Liver (tissue), 9 donors: Measurements from ENCODE around the gene GPR141. TPM values are rescaled to one million over a fixed set of nuclear protein-coding genes. Genes with fewer than 3 reads are reported as not detected.

ENCODE experiments used
- DNase-seq: peaks from one replicate; pipeline ENCODE4 v3.0.0-alpha.2; 2017; ENCODE audit warnings: low spot score
- H3K27ac ChIP-seq, 2 donors: one replicate each; pipeline ENCODE4 v1.7.0; 2013; ENCODE audit warnings: inconsistent platforms in 2 of 2, low read length in 2 of 2, control low read depth in 1 of 2, low read depth in 1 of 2, mild to moderate bottlenecking in 1 of 2
- H3K27me3 ChIP-seq, 4 donors: one replicate each; pipeline versions ENCODE4 v1.6.1 to v1.7.0; 2013; ENCODE audit warnings: low read length in 3 of 4, inconsistent platforms in 1 of 4, mild to moderate bottlenecking in 1 of 4, moderate library complexity in 1 of 4; ENCODE audit not compliant: control insufficient read depth in 4 of 4, insufficient read depth in 4 of 4
- H3K36me3 ChIP-seq, 4 donors: one replicate each; pipeline versions ENCODE4 v1.6.1 to v1.7.0; 2013; ENCODE audit warnings: low read length in 3 of 4, mild to moderate bottlenecking in 3 of 4, low read depth in 1 of 4, moderate library complexity in 1 of 4; ENCODE audit not compliant: control insufficient read depth in 4 of 4, insufficient read depth in 3 of 4
- H3K4me1 ChIP-seq, 4 donors: one replicate each; pipeline versions ENCODE4 v1.6.1 to v1.7.0; 2013; ENCODE audit warnings: low read length in 3 of 4, mild to moderate bottlenecking in 3 of 4, moderate library complexity in 1 of 4; ENCODE audit not compliant: control insufficient read depth in 4 of 4, insufficient read depth in 4 of 4
- H3K4me3 ChIP-seq, 3 donors: one replicate each; pipeline versions ENCODE4 v1.6.1 to v1.7.0; 2013; ENCODE audit warnings: low read length in 3 of 3, control low read depth in 1 of 3, low read depth in 1 of 3, mild to moderate bottlenecking in 1 of 3
- H3K9ac ChIP-seq, 2 donors: one replicate each; pipeline ENCODE4 v1.7.0; 2013; ENCODE audit warnings: low read length in 2 of 2, mild to moderate bottlenecking in 2 of 2, moderate library complexity in 2 of 2, control low read depth in 1 of 2, low read depth in 1 of 2
- H3K9me3 ChIP-seq, 4 donors: one replicate each; pipeline versions ENCODE4 v1.6.1 to v1.7.0; 2013; ENCODE audit warnings: low read length in 3 of 4; ENCODE audit not compliant: control insufficient read depth in 4 of 4
- EGR1 ChIP-seq, 2 donors: IDR thresholded peaks; 2 replicates each; pipeline ENCODE4 v1.6.1; 2016 to 2018; ENCODE audit warnings: antibody characterized with exemption in 2 of 2, low read depth in 2 of 2
- FOXA1 ChIP-seq: IDR thresholded peaks from 2 replicates; pipeline ENCODE4 v1.6.1; 2016; ENCODE audit warnings: antibody characterized with exemption
- FOXA2 ChIP-seq: IDR thresholded peaks from 2 replicates; pipeline ENCODE4 v1.6.1; 2016; ENCODE audit warnings: antibody characterized with exemption
- GABPA ChIP-seq, 2 donors: IDR thresholded peaks in 1 of 2; conservative IDR thresholded peaks in 1 of 2; 2 replicates each; pipeline ENCODE4 v1.6.1; 2016; ENCODE audit warnings: antibody characterized with exemption in 2 of 2, mild to moderate bottlenecking in 1 of 2, moderate library complexity in 1 of 2
- HNF4A ChIP-seq, 2 donors: conservative IDR thresholded peaks; 2 replicates each; pipeline ENCODE4 v1.6.1; 2016; ENCODE audit warnings: antibody characterized with exemption in 2 of 2, mild to moderate bottlenecking in 2 of 2
- HNF4G ChIP-seq: IDR thresholded peaks from 2 replicates; pipeline ENCODE4 v1.6.1; 2016; ENCODE audit warnings: antibody characterized with exemption
- JUND ChIP-seq, 2 donors: IDR thresholded peaks; 2 replicates each; pipeline ENCODE4 v1.6.1; 2016; ENCODE audit warnings: antibody characterized with exemption in 2 of 2
- NR2F2 ChIP-seq: IDR thresholded peaks from 2 replicates; pipeline ENCODE4 v1.6.1; 2016; ENCODE audit warnings: antibody characterized with exemption
- RAD21 ChIP-seq, 2 donors: IDR thresholded peaks; 2 replicates each; pipeline ENCODE4 v1.6.1; 2016; ENCODE audit warnings: antibody characterized with exemption in 2 of 2, mild to moderate bottlenecking in 2 of 2
- RXRA ChIP-seq, 2 donors: IDR thresholded peaks; 2 replicates each; pipeline ENCODE4 v1.6.1; 2017 to 2018; ENCODE audit warnings: antibody characterized with exemption in 2 of 2, mild to moderate bottlenecking in 1 of 2
- SP1 ChIP-seq: IDR thresholded peaks from 2 replicates; pipeline ENCODE4 v1.6.1; 2018; ENCODE audit warnings: antibody characterized with exemption, mild to moderate bottlenecking
- TAF1 ChIP-seq: conservative IDR thresholded peaks from 2 replicates; pipeline ENCODE4 v1.6.1; 2016; ENCODE audit warnings: antibody characterized with exemption, mild to moderate bottlenecking
- YY1 ChIP-seq: IDR thresholded peaks from 2 replicates; pipeline ENCODE4 v1.6.1; 2016; ENCODE audit warnings: antibody characterized with exemption, mild to moderate bottlenecking
- WGBS: extraction: QIAGEN DNeasy Blood & Tissue Kit; methylation state at CpG from one replicate; pipeline ENCODE4 v1.1.7; 2013; 5-methylcytosine and 5-hydroxymethylcytosine counted together
- polyA plus RNA-seq, 2 donors: library from polyadenylated mRNA; stranded (reverse) in 1 of 2; unstranded in 1 of 2; fragments of 200-250 nt in 1 of 2; fragments of >200 nt in 1 of 2; fragmentation: Nextera tagmentation in 1 of 2; extraction: Ambion mirVana in 1 of 2; gene quantifications; one replicate each; pipeline versions ENCODE4 v1.2.1 to v1.2.3, GENCODE V29; 2013 to 2015
- total RNA-seq, 2 donors: library from RNA; depleted of rRNA; stranded (reverse); fragments of >200 nt; gene quantifications; one replicate each; pipeline ENCODE4 v1.2.3, GENCODE V29; 2014
- TF ChIP-seq, protein P1 (sequence below): IDR thresholded peaks from 2 replicates; pipeline ENCODE4 v1.6.1; 2016; ENCODE audit warnings: antibody characterized with exemption
- TF ChIP-seq, protein P2 (sequence below): fragments of 150-350 bp; IDR thresholded peaks from 2 replicates; pipeline ENCODE4 v1.5.1; 2017; ENCODE audit warnings: improper control_type of control experiment, low read depth, low read length; ENCODE audit not compliant: missing input control
- TF ChIP-seq, protein P3 (sequence below): IDR thresholded peaks from 2 replicates; pipeline ENCODE4 v1.6.1; 2016; ENCODE audit warnings: antibody characterized with exemption, mild to moderate bottlenecking
- TF ChIP-seq, protein P4 (sequence below): IDR thresholded peaks from 2 replicates; pipeline ENCODE4 v1.6.1; 2016; ENCODE audit warnings: antibody characterized with exemption
- TF ChIP-seq, protein P5 (sequence below): IDR thresholded peaks from 2 replicates; pipeline ENCODE4 v1.6.1; 2016; ENCODE audit warnings: antibody characterized with exemption
- donor health status: healthy.
- donor health status: healthy.
- donor health status: healthy.
- donor health status: healthy.
- donor health status: healthy.

Gene GPR141
- total and polyA plus RNA-seq, 4 donors, result 0.28 to 2.9 (median 1.4) TPM; not detected in 1

DNA sequence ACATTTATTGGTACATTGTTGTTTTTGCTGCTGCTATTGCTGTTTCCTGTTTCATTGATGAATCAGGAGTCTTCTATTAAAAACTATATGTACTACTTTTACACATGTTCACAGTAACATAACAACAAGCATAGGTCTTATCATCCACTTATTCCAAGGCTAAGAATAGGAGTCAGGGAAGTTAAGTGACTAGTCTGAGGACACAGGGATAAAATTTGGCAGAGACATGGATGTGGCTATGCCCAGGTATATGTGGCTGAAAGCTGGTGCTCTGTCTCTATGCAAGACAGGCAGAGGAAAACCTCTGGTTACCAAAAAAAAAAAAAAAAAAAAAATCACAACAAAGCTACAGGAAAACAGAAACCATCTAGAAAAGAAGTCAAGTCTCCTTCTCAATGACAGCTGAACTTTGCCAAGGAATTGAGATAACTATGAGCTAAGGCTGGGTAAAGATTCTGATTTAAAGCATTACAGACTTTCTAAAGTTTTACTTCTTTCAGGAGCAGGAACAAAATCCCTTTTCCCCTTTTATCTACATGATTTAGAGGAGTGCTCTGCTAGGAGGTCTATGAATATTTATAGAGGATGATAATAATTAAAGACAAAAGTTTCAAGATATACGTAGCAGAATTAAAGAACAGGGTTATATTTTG is 70.0 kb downstream of the GPR141 start:
- no peak for DNase-seq
- Histone ChIP-seq H3K27me3 (no peaks in the 10 kb centered on the region), H3K36me3 (no peaks in the 10 kb centered on the region), H3K4me1 (no peaks in the 10 kb centered on the region), H3K27ac (no peak overlapping the region), H3K9me3 (peaks cover 0 to 4% (median 0%) of the 10 kb centered on the region in 4 donors), H3K4me3 (no peak overlapping the region), H3K9ac (no peak overlapping the region)
- 43% methylated on average over 1 of the region's 1 CpG for WGBS
- TF ChIP-seq JUND (IDR thresholded peaks at IDR 0.05) (no peak), FOXA2 (no peak), HNF4A (conservative IDR thresholded peaks at IDR 0.05) (no peak), RAD21 (IDR thresholded peaks at IDR 0.05) (no peak), EGR1 (IDR thresholded peaks at IDR 0.05; ENCODE audit: low read depth in 2 of 2) (no peak), FOXA1 (no peak), TAF1 (no peak), RXRA (IDR thresholded peaks at IDR 0.05) (no peak), SP1 (no peak), GABPA (IDR thresholded peaks at IDR 0.05 in 1 of 2, conservative IDR thresholded peaks at IDR 0.05 in 1 of 2) (no peak), NR2F2 (no peak), YY1 (no peak), HNF4G (no peak)
- TF ChIP-seq, protein P1, sequence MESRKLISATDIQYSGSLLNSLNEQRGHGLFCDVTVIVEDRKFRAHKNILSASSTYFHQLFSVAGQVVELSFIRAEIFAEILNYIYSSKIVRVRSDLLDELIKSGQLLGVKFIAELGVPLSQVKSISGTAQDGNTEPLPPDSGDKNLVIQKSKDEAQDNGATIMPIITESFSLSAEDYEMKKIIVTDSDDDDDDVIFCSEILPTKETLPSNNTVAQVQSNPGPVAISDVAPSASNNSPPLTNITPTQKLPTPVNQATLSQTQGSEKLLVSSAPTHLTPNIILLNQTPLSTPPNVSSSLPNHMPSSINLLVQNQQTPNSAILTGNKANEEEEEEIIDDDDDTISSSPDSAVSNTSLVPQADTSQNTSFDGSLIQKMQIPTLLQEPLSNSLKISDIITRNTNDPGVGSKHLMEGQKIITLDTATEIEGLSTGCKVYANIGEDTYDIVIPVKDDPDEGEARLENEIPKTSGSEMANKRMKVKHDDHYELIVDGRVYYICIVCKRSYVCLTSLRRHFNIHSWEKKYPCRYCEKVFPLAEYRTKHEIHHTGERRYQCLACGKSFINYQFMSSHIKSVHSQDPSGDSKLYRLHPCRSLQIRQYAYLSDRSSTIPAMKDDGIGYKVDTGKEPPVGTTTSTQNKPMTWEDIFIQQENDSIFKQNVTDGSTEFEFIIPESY, result no peak
- TF ChIP-seq, protein P2, sequence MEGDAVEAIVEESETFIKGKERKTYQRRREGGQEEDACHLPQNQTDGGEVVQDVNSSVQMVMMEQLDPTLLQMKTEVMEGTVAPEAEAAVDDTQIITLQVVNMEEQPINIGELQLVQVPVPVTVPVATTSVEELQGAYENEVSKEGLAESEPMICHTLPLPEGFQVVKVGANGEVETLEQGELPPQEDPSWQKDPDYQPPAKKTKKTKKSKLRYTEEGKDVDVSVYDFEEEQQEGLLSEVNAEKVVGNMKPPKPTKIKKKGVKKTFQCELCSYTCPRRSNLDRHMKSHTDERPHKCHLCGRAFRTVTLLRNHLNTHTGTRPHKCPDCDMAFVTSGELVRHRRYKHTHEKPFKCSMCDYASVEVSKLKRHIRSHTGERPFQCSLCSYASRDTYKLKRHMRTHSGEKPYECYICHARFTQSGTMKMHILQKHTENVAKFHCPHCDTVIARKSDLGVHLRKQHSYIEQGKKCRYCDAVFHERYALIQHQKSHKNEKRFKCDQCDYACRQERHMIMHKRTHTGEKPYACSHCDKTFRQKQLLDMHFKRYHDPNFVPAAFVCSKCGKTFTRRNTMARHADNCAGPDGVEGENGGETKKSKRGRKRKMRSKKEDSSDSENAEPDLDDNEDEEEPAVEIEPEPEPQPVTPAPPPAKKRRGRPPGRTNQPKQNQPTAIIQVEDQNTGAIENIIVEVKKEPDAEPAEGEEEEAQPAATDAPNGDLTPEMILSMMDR, result no peak
- TF ChIP-seq, protein P3, sequence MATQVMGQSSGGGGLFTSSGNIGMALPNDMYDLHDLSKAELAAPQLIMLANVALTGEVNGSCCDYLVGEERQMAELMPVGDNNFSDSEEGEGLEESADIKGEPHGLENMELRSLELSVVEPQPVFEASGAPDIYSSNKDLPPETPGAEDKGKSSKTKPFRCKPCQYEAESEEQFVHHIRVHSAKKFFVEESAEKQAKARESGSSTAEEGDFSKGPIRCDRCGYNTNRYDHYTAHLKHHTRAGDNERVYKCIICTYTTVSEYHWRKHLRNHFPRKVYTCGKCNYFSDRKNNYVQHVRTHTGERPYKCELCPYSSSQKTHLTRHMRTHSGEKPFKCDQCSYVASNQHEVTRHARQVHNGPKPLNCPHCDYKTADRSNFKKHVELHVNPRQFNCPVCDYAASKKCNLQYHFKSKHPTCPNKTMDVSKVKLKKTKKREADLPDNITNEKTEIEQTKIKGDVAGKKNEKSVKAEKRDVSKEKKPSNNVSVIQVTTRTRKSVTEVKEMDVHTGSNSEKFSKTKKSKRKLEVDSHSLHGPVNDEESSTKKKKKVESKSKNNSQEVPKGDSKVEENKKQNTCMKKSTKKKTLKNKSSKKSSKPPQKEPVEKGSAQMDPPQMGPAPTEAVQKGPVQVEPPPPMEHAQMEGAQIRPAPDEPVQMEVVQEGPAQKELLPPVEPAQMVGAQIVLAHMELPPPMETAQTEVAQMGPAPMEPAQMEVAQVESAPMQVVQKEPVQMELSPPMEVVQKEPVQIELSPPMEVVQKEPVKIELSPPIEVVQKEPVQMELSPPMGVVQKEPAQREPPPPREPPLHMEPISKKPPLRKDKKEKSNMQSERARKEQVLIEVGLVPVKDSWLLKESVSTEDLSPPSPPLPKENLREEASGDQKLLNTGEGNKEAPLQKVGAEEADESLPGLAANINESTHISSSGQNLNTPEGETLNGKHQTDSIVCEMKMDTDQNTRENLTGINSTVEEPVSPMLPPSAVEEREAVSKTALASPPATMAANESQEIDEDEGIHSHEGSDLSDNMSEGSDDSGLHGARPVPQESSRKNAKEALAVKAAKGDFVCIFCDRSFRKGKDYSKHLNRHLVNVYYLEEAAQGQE, result no peak
- TF ChIP-seq, protein P4, sequence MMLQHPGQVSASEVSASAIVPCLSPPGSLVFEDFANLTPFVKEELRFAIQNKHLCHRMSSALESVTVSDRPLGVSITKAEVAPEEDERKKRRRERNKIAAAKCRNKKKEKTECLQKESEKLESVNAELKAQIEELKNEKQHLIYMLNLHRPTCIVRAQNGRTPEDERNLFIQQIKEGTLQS, result no peak
- TF ChIP-seq, protein P5, sequence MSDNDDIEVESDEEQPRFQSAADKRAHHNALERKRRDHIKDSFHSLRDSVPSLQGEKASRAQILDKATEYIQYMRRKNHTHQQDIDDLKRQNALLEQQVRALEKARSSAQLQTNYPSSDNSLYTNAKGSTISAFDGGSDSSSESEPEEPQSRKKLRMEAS, result no peak
